COLO668 (cell line): ENCODE data around the gene FITM1.

Experiments
- DNase-seq: peaks from one replicate; lab custom pipeline; 2025; ENCODE audit not compliant: unreplicated experiment; lab: John Stamatoyannopoulos, UW

The FITM1 gene

DNA sequence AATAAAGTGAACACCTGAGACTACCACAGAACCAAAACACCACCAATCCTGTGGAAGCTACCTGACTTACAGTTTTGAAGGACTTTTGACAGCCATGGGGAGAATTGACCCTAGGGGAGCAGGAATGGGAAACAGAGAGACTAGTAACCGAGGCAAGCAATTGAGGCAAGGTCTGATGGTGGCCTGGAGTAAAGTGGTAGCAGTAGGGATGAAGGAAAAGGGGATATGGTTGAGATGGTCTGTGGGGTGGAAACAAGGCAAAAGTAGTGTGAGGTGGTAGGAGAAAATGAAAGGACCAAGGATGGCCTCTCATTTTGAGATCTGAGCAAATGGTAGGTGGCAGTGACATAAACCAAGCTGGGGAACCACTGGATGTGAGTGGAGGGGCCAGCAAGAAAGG is 26.4 kb downstream of the FITM1 start:
- no peak for DNase-seq

DNA sequence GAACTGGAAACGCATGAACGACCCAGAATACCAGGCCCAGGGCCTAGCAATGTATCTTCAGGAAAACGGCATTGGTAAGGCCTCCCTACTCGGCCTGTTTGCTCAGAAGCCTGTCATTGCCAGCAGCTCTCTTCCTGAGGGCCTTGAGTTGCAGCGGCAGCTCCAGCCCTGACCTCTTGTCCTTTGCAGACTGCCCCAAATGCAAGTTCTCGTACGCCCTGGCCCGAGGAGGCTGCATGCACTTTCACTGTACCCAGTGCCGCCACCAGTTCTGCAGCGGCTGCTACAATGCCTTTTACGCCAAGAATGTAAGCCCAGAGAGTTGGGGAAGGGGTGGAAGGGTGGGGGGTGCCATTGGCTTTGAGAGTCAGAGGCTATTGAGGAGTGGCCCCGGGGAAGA is 26.9 kb downstream of the FITM1 start:
- no peak for DNase-seq

GRCh38 chr14:24159777-24160498 is 29.5 kb downstream of the FITM1 start:
- no peak for DNase-seq

DNA sequence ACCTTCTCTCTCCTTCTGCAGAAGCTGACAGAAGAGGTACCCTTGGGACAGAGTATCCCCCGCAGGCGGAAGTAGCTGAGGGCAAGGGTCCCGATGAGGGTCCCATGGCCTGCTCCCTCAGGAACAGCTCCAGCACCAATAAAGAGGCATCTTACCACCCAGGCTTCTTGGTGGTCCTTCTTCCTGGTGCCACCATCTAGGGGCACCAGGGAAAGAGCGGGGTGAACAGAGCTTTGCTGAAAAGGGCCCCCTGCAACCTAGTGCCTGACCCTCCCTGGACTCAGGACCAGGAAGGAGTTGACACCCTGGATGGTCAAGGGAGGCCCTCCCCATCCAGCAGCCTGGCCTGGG is 30.0 kb downstream of the FITM1 start:
- DNase-seq = no peak

GRCh38 chr14:24160850-24161804 is 30.7 kb downstream of the FITM1 start, which contains the start of gene IRF9:
IRF9 (plus strand) TSS chr14:24161265; CDS start chr14:24162145, 880 bp downstream.
- peak; percentile 99 for DNase-seq

DNA sequence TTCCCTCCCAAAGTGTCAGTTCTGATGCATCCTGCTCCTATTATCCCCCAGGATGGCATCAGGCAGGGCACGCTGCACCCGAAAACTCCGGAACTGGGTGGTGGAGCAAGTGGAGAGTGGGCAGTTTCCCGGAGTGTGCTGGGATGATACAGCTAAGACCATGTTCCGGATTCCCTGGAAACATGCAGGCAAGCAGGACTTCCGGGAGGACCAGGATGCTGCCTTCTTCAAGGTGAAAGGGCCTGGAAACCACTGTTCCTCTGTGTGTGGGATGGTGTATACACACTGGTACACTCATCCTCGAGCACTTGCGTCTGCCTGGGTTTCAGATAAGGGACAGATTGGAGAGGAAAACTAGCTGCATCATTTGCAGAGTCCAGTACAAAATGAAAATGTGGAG is 31.6 kb downstream of the FITM1 start:
- DNase-seq = no peak

DNA sequence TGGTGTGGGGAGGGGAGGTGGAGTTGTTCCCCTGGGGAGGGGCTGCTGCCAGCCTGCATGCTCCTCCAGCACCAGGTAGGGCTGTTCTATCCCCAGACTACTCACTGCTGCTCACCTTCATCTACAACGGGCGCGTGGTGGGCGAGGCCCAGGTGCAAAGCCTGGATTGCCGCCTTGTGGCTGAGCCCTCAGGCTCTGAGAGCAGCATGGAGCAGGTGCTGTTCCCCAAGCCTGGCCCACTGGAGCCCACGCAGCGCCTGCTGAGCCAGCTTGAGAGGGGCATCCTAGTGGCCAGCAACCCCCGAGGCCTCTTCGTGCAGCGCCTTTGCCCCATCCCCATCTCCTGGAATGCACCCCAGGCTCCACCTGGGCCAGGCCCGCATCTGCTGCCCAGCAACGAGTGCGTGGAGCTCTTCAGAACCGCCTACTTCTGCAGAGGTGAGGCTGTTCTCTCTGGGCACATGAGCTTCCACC is 34.1 kb downstream of the FITM1 start:
- no peak for DNase-seq

GRCh38 chr14:24165785-24166184 is 35.3 kb downstream of the FITM1 start:
- no peak for DNase-seq

GRCh38 chr14:24167469-24168114 is 37.1 kb downstream of the FITM1 start:
- DNase-seq = no peak

DNA sequence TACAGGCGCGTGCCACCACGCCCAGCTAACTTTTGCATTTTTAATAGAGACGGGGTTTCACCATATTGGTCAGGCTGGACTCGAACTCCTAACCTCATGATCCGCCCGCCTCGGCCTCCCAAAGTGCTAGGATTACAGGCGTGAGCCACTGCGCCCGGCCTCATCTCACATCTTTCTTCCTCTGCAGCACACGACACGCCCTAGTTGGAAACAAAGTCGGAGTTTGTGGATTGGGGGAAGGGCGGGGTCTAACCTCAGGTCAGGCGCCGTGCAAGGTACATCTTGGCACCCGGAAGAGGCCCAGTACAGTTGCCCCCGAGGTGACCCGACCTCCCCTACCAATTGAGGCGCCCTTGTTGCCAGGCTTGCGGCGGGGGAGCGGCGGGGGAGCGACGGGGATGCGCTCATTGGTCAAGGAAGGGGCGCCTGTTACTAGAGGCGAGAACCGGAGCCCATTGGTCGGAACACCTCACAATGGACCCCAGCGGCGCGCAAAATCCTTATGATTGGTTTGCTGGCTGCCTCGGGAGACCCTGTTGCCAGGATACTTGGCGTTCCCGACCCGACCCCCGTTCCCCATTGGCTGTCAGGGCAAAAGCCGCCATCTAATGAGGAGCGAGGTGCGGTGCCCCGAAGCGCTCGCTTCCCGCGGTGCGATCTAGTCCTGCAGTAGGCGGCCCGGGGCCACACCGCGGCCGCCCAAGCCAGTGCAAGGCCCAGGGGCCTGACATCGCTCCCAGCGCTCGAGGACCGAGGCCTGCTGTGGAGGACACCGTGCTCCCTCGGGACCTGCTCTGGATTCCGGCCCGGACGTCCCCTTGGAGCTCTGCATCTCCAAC is 41.2 kb downstream of the FITM1 start, which contains the start of gene REC8:
Gene REC8, plus strand, starts transcription at position 659 of the 839 bp plus-strand sequence. CDS start 473 bp downstream, outside the sequence.
- DNase-seq = peak; percentile 99

GRCh38 chr14:24172261-24172860 is 41.9 kb downstream of the FITM1 start:
- DNase-seq = peak; percentile 62

DNA sequence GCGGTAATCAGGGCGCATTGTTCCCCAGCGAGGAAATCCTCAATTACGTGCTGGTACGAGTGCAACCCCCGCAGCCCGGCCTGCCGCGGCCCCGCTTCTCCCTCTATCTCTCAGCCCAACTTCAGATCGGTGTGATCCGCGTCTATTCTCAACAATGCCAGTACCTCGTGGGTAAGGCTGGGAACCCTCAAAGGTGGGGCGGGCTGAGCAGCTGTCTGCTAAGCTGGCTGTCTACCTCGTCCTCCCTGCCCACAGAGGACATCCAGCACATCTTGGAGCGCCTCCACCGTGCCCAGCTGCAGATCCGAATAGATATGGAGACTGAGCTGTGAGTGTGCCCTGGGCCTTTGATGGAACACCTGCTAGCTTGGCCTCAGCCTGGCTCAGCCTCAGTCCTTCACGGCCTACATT is 42.4 kb downstream of the FITM1 start:
- DNase-seq = peak; percentile 45

DNA sequence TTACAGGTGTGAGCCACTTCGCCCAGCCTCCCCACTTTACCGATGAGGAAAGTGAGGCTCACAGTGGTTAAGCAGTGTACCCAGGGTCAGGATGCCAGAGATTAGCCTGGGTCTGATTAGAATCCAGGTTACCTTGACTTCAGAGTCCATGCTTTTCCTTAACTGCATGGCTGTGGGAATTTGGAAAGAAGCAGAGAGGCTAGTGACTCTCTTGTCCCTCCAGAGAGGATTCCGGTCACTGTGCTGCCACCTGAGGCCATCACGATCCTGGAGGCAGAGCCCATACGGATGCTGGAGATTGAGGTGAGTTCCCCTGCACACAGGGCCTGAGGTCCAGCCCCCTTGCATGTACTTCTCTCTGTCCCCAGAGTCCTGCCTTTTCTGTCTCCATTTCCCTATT is 46.1 kb downstream of the FITM1 start:
- DNase-seq = no peak

- DNase-seq = no peak
Measured at GRCh38 chr14:24177041-24177825, 46.8 kb downstream of the FITM1 start.

DNA sequence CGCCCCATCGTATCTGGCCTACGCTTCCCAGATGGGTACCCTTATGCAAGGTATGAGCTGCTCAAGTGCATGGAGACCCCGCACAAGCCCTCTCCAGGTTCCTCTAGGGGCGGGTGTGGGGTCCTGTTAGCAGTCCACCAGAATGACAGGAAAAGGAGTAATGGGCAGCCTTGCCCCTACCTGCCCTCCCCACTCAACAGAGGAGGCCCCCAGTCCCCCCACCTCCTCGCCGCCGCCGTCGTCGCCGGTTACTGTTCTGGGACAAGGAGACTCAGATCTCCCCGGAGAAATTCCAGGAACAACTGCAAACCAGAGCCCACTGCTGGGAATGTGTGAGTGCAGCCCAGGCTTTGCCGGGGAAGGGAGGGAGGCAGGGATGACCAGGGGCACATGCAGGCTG is 47.4 kb downstream of the FITM1 start:
- no peak for DNase-seq

- DNase-seq = no peak
Measured at GRCh38 chr14:24178399-24179178, 48.1 kb downstream of the FITM1 start.

- DNase-seq = no peak
Measured at GRCh38 chr14:24179294-24179960, 49.0 kb downstream of the FITM1 start.
